DMS 273 (cell line): Measurements from ENCODE around the gene TAOK3.
"Not testable (repeated sequence)": the region's sequence is repeated elsewhere in the genome, so short reads cannot be mapped to it uniquely, and the experiment has no call there.

Experiments
- DNase-seq: peaks from one replicate; lab custom pipeline; 2025; ENCODE audit not compliant: unreplicated experiment; lab: John Stamatoyannopoulos, UW

The TAOK3 gene

DNA sequence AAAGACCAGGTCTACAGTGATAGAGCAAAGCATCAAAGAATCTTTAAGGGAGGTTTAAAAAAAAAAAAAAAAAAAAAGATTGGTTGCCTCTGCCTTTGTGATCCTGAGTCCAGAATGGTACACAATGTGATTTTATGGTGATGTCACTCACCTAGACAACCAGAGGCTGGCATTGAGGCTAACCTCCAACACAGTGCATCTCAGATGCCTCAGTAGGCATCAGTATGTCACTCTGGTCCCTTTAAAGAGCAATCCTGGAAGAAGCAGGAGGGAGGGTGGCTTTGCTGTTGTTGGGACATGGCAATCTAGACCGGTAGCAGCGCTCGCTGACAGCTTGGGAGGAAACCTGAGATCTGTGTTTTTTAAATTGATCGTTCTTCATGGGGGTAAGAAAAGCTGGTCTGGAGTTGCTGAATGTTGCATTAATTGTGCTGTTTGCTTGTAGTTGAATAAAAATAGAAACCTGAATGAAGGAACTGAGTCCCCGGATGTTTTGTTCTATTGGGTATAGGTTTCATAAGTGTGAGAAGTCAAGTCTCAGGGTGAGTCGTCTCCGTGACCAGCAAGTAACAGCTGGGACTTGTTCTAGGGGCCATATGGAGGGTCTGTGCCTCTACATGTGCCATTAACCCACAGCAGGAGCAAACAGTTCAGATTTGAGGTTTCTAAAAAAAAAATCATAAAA is 227.5 kb downstream of the TAOK3 start:
- peak; percentile 66 for DNase-seq

GRCh38 chr12:118144499-118144898 is 228.2 kb downstream of the TAOK3 start:
- no peak for DNase-seq

DNA sequence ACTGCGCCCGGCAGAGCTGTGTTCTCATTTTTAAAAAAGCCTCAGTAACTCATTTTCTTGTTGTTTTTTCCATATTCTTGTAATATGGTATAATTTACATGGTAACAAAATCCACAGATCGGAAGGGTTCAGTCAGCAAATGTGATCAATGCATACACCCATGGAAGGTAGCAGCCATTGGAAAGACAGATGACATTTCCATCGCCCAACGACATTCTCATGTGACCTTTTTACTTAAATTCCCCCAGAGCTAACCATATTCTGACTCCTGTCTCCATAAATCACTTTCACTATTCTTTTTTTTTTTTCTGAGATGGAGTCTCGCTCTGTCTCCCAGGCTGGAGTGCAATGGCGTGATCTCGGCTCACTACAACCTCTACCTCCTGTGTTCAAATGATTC is 231.9 kb downstream of the TAOK3 start:
- DNase-seq = no peak

DNA sequence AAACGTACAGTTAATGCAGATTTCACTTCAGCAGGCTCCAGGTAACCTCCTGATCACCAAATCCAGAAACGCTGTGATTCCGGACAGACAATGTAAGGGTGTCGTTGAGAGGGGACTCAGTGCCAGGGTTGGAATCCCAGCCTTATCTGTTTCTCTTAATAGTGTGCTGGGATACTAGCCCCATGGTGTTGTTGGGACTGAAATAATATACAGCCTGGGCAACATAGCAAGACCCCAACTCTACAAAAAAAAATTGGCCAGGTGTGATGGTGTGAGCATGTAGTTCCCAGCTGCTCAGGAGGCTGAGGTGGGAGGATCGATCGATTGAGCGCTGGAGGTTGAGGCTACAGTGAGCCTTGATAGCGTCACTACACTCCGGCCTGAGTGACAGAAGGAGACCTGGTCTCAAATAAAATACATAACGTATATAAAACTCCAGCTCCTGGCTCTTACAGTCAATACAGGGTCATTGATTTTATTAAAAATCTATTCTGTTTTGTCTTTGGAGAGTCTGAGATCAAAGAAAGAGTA is 235.5 kb downstream of the TAOK3 start:
- no peak for DNase-seq

DNA sequence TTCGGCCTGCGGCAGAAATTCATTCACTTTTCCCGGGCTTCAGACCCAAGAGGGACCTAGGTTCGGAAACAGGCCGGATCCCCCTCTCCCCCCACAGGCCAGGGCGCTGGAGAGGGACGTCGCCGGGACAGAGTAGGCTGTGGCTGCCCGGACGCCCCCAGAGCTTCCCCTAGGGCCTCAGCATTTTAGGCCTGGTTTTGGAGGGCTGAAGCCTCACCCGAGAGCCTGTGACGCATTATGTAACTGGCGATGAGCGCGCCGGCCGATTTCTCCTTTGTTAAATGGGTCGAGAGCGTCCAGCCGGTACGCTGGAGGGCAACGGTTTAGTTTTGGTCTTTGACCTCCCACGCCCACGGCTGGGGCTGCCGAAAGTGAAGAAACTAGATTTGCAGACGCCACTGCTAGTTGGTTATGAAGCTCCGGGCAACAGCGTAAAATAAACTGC is 236.1 kb downstream of the TAOK3 start:
- DNase-seq = peak; percentile 52

GRCh38 chr12:118135788-118136558 is 236.7 kb downstream of the TAOK3 start, which contains the start of gene PEBP1:
TSS of gene PEBP1 (plus strand) at chr12:118136124. CDS start at chr12:118136210, 86 bp downstream.
- peak; percentile 93 for DNase-seq

DNA sequence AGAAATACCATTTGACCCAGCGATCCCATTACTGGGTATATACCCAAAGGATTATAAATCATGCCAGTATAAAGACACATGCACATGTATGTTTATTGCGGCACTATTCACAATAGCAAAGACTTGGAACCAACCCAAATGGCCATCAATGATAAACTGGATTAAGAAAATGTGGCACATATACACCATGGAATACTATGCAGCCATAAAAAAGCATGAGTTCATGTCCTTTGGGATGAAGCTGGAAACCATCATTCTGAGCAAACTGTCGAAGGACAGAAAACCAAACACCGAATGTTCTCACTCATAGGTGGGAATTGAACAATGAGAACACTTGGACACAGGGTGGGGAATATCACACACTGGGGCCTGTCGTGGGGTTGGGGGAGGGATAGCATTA is 243.3 kb downstream of the TAOK3 start:
- DNase-seq = not testable (repeated sequence)

DNA sequence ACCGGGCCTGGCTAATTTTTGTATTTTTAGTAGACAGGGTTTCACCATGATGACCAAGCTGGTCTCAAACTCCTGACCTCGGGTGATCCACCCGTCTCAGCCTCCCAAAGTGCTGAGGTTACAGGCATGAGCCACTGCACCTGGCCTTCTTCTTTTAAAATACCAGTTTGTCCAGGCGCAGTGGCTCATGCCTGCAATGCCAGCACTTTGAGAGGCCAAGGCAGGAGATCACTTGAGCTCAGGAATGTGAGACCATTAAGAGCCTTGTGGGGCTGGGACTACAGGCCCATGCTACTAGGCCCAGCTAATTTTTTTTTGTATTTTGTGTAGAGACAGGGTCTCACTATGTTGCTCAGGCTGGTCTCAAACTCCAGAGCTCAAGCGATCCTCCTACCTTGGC is 244.8 kb downstream of the TAOK3 start:
- no peak for DNase-seq

DNA sequence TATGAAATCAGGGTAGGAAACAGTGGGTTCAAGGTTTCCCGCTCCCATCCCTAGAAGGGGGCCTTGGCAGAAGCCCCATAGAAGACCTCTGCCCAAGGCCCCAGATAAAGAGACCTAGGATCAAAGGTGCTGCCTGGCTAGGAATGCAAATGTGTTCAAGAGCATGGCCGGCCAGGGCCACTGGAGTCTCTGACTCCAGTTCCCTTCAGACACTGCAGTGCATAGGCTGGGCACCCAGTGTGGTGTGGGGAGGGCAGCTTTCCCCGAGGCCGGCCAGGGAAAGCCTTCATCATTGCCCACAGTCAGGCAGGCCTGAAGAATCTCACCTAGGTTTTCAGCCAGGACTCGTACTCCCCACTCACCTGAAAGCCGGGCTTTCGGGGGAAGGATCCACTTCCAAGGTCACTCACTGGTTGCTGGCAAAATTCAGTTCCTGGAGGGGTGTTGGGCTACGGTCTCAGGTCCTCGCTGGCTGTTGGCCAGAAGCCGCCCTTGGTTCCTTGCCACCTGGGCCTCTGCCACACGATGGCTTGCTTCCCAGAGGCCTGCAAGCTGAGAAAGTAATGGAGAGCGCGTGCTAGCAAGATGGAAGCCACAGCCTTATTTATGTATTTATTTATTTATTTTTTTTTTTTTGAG is 246.5 kb downstream of the TAOK3 start:
- peak; percentile 49 for DNase-seq

DNA sequence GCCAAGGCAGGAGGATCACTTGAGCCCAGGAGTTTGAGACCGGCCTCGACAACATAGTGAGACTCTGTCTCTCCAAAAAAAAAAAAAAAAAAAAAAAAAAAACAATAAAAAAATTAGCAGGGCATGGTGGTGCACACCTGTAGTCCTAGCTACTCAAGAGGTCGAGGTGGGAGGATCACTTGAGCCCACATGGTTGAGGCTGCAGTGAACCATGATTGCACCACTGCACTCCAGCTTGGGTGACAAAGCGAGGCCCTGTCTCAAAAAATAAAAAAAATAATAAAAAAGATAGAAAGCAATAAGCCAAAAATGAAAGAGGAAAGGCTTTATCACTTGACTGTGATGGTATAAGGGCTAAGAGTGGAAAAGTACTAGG is 247.0 kb downstream of the TAOK3 start:
- DNase-seq = no peak

- no peak for DNase-seq
Observed at GRCh38 chr12:118124333-118124874, 248.3 kb downstream of the TAOK3 start.

DNA sequence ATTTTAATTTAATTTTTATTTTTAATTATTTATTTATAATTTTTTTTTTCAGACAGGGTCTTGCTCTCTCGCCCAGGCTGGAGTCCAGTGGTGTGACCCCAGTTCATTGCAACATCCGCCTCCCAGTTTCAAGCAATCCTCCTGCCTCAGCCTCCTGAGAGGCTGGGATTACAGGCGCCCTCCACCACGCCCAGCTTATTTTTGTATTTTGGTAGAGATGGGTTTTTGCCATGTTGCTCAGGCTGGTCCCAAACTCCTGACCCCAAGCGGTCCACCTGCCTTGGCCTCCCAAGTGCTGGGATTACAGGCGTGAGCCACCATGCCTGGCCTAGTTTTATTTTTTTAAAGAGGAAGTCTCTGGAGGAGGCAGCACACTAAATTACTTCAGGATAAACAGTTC is 250.4 kb downstream of the TAOK3 start:
- no peak for DNase-seq

- peak; percentile 79 for DNase-seq
Observed at GRCh38 chr12:118120579-118121363, 251.9 kb downstream of the TAOK3 start.

DNA sequence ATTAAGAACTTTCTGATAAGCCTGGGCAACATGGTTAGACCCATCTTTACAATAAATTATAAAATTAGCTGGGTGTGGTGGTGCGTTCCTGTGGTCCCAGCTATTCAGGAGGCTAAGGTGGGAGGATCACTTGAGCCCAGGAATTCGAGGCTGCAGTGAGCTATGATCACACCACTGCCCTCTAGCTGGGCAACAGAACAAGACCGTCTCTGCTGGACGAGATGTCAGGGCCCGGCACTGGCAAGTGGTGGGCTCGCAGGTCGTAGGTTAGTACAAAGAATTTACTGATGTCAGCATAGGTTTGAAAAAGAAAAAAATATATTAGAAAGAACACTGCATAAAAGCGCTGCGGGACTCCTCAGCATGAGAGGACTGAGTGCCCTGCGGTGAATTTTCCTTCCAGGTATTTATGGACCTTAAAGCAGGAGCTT is 253.2 kb downstream of the TAOK3 start:
- no peak for DNase-seq

GRCh38 chr12:118109088-118109487 is 263.6 kb downstream of the TAOK3 start:
- DNase-seq = no peak

GRCh38 chr12:118107694-118108093 is 265.0 kb downstream of the TAOK3 start:
- no peak for DNase-seq

- no peak for DNase-seq
Observed at GRCh38 chr12:118107011-118107410, 265.7 kb downstream of the TAOK3 start.

GRCh38 chr12:118103601-118104382 is 268.9 kb downstream of the TAOK3 start, which contains the start of gene VSIG10:
TSS of gene VSIG10 (minus strand) at chr12:118104011. CDS start at chr12:118103671, 340 bp downstream.
- peak; percentile 79 for DNase-seq

DNA sequence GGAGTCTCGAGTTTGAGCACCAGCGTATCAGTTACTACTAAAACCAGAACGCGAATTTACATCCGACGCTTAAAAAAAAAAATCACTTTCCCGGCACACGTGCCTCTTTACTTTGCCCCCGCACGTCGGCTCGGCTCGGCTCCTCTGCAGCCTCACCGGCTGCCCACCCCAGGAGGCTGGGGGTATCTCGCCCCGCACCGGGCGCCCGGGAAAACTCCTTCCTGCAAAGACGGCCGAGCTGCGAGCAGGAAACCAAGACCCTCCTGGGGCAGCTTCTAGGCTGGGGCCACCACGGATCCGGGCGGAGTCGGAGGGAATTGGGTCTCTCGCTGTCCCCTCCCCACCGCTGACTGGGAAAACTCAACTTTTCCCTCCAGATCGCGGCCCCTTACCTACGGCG is 269.5 kb downstream of the TAOK3 start:
- peak; percentile 45 for DNase-seq

DNA sequence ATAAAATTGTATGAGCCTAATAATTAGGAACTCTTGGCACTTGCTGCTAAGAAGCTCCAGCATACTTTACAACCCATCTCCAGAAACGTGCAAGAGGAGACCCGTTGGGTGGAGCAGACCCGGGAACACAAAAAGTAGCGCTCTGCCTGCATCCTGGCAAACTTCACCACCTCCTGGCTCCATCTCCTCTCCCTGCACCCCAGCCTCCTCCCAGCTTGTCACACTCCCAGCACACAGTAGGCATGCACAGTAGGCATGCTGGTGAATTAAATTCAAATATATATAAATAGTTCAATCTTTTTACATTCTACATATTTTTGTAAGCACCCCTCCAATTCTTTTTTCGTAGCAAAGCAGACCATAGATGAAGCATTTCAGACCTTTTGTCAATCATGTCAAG is 270.1 kb downstream of the TAOK3 start:
- DNase-seq = no peak
